Nephron (organoid): Measurements from ENCODE around the gene EI24.

ENCODE experiments used
- H3K27ac Mint-ChIP-seq, 3 experiments: 2 replicates each; pipeline ENCODE4 v1.8.0; 2020; ENCODE audit warnings: mixed read lengths in 3 of 3, mild to moderate bottlenecking in 2 of 3, moderate library complexity in 1 of 3
- H3K27me3 Mint-ChIP-seq: 2 replicates; pipeline ENCODE4 v1.8.0; 2021; ENCODE audit warnings: low read depth, mild to moderate bottlenecking, moderate library complexity, mixed read lengths
- H3K36me3 Mint-ChIP-seq: 2 replicates; pipeline ENCODE4 v1.8.0; 2020; ENCODE audit warnings: low read depth, mixed read lengths
- H3K4me1 Mint-ChIP-seq: 2 replicates; pipeline ENCODE4 v1.8.0; 2020; ENCODE audit warnings: mixed read lengths
- H3K4me3 Mint-ChIP-seq, 3 experiments: 2 replicates each; pipeline ENCODE4 v1.8.0; 2020; ENCODE audit warnings: mild to moderate bottlenecking in 3 of 3, mixed read lengths in 3 of 3, moderate library complexity in 2 of 3
- H3K9me3 Mint-ChIP-seq: 2 replicates; pipeline ENCODE4 v1.8.0; 2020; ENCODE audit warnings: mixed read lengths
- CTCF ChIP-seq, 3 experiments: fragments of 200-600 bp; sonication (generic); IDR thresholded peaks; one replicate each; pipeline ENCODE4 v1.5.0; 2021; ENCODE audit warnings: antibody characterized with exemption in 3 of 3; ENCODE audit not compliant: unreplicated experiment in 3 of 3

The EI24 gene

GRCh38 chr11:125542709-125543108 lies 26.6 kb upstream of the EI24 start:
- no peak overlapping the region for H3K27ac Mint-ChIP-seq

GRCh38 chr11:125550780-125551179 lies 18.5 kb upstream of the EI24 start:
- H3K27me3 Mint-ChIP-seq = peaks cover 5% of the 10 kb centered on the region
- TF ChIP-seq CTCF (IDR thresholded peaks at IDR 0.05; ENCODE audit: unreplicated experiment in 3 of 3) = no peak
- H3K36me3 Mint-ChIP-seq = peaks cover 9% of the 10 kb centered on the region
- H3K4me1 Mint-ChIP-seq = no peaks in the 10 kb centered on the region
- H3K27ac Mint-ChIP-seq = no peak overlapping the region
- H3K4me3 Mint-ChIP-seq = no peak overlapping the region
- peaks cover 45% of the 10 kb centered on the region for H3K9me3 Mint-ChIP-seq

More at GRCh38 chr11:125542709-125543108, 26.6 kb upstream of the EI24 start:
- no peaks in the 10 kb centered on the region for H3K36me3 Mint-ChIP-seq
- TF ChIP-seq CTCF (IDR thresholded peaks at IDR 0.05; ENCODE audit: unreplicated experiment in 3 of 3) = no peak
- H3K9me3 Mint-ChIP-seq = peaks cover 20% of the 10 kb centered on the region
- H3K27me3 Mint-ChIP-seq = no peaks in the 10 kb centered on the region
- no peak overlapping the region for H3K4me3 Mint-ChIP-seq
- H3K4me1 Mint-ChIP-seq = no peaks in the 10 kb centered on the region

- no peaks in the 10 kb centered on the region for H3K4me1 Mint-ChIP-seq
Measured at GRCh38 chr11:125551835-125552342, 17.4 kb upstream of the EI24 start.

GRCh38 chr11:125552927-125553326 lies 16.4 kb upstream of the EI24 start:
- no peaks in the 10 kb centered on the region for H3K4me1 Mint-ChIP-seq
- no peak for TF ChIP-seq CTCF (IDR thresholded peaks at IDR 0.05; ENCODE audit: unreplicated experiment in 3 of 3)
- H3K36me3 Mint-ChIP-seq = peaks cover 9% of the 10 kb centered on the region
- H3K27ac Mint-ChIP-seq = no peak overlapping the region
- H3K27me3 Mint-ChIP-seq = peaks cover 9% of the 10 kb centered on the region
- no peak overlapping the region for H3K4me3 Mint-ChIP-seq
- H3K9me3 Mint-ChIP-seq = peaks cover 52% of the 10 kb centered on the region

More at GRCh38 chr11:125551835-125552342, 17.4 kb upstream of the EI24 start:
- peaks cover 9% of the 10 kb centered on the region for H3K36me3 Mint-ChIP-seq
- H3K9me3 Mint-ChIP-seq = peaks cover 49% of the 10 kb centered on the region
- H3K4me3 Mint-ChIP-seq = no peak overlapping the region
- H3K27me3 Mint-ChIP-seq = peaks cover 5% of the 10 kb centered on the region
- no peak overlapping the region for H3K27ac Mint-ChIP-seq
- no peak for TF ChIP-seq CTCF (IDR thresholded peaks at IDR 0.05; ENCODE audit: unreplicated experiment in 3 of 3)

- no peak for TF ChIP-seq CTCF (IDR thresholded peaks at IDR 0.05; ENCODE audit: unreplicated experiment in 3 of 3)
- no peaks in the 10 kb centered on the region for H3K4me1 Mint-ChIP-seq
- no peak overlapping the region for H3K27ac Mint-ChIP-seq
- H3K9me3 Mint-ChIP-seq = peaks cover 52% of the 10 kb centered on the region
- H3K36me3 Mint-ChIP-seq = peaks cover 9% of the 10 kb centered on the region
- no peak overlapping the region for H3K4me3 Mint-ChIP-seq
- peaks cover 9% of the 10 kb centered on the region for H3K27me3 Mint-ChIP-seq
Measured at GRCh38 chr11:125553357-125553756, 15.9 kb upstream of the EI24 start.

- Mint-ChIP-seq H3K36me3 (peaks cover 9% of the 10 kb centered on the region), H3K27ac (no peak overlapping the region), H3K4me1 (no peaks in the 10 kb centered on the region), H3K9me3 (peaks cover 52% of the 10 kb centered on the region), H3K4me3 (no peak overlapping the region), H3K27me3 (peaks cover 9% of the 10 kb centered on the region)
- TF ChIP-seq CTCF (IDR thresholded peaks at IDR 0.05; ENCODE audit: unreplicated experiment in 3 of 3) = no peak
Measured at GRCh38 chr11:125554038-125554437, 15.2 kb upstream of the EI24 start.
